Muscle layer of colon (tissue), 2 donors: ENCODE results near the gene MKLN1.
"Not testable (repeated sequence)": the region's sequence is repeated elsewhere in the genome, so short reads cannot be mapped to it uniquely, and the experiment has no call there.

ENCODE experiments used
- H3K27ac ChIP-seq: one replicate; pipeline ENCODE4 v1.7.0; 2013; ENCODE audit warnings: low read depth, mild to moderate bottlenecking, low read length, moderate library complexity
- H3K27me3 ChIP-seq, 2 donors: one replicate each; pipeline ENCODE4 v1.7.0; 2013; ENCODE audit warnings: low read length in 2 of 2, mild to moderate bottlenecking in 2 of 2; ENCODE audit not compliant: insufficient read depth in 2 of 2, control insufficient read depth in 1 of 2
- H3K36me3 ChIP-seq: one replicate; pipeline ENCODE4 v1.7.0; 2013; ENCODE audit warnings: mild to moderate bottlenecking, low read length; ENCODE audit not compliant: insufficient read depth
- H3K4me1 ChIP-seq: one replicate; pipeline ENCODE4 v1.7.0; 2013; ENCODE audit warnings: mild to moderate bottlenecking, low read length; ENCODE audit not compliant: insufficient read depth
- H3K4me3 ChIP-seq, 2 donors: one replicate each; pipeline ENCODE4 v1.7.0; 2013; ENCODE audit warnings: low read length in 2 of 2, low read depth in 1 of 2, mild to moderate bottlenecking in 1 of 2, moderate library complexity in 1 of 2
- H3K9ac ChIP-seq: one replicate; pipeline ENCODE4 v1.7.0; 2013; ENCODE audit warnings: low read length
- H3K9me3 ChIP-seq: one replicate; pipeline ENCODE4 v1.7.0; 2013; ENCODE audit warnings: mild to moderate bottlenecking, low read length
- donor health status: abdominal sarcoma.
- donor health status: Adenocarcinoma of cecum.

MKLN1 gene

GRCh38 chr7:131449373-131449902, 121.8 kb downstream of the MKLN1 start:
- Histone ChIP-seq H3K4me3 (no peak overlapping the region), H3K36me3 (peaks cover 11% of the 10 kb centered on the region), H3K27ac (no peak overlapping the region), H3K9me3 (no peaks in the 10 kb centered on the region), H3K27me3 (no peaks in the 10 kb centered on the region), H3K4me1 (no peaks in the 10 kb centered on the region), H3K9ac (no peak overlapping the region)

DNA sequence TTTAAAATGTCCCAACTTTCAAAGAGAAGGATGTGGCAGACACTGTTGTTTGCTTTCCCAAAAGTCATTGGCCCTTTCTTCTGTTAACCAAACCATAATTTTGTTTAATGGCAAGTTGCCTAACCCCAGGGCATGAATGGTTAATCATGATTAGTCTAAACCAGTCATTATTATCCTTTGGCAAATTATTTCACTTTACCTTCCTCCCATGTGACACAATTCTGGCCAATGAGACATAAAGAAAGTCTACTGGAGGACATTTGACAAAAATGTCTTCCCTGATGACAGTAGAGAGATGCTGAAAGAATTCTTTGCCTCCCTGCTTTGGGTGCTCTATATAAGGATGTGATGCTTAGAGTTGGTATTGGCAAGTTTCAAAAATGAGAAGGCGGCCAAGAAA, 126.8 kb downstream of the MKLN1 start:
- Histone ChIP-seq H3K9ac (no peak overlapping the region), H3K27ac (no peak overlapping the region), H3K36me3 (peaks cover 8% of the 10 kb centered on the region), H3K4me3 (no peak overlapping the region), H3K4me1 (no peaks in the 10 kb centered on the region), H3K9me3 (no peaks in the 10 kb centered on the region), H3K27me3 (no peaks in the 10 kb centered on the region)

- Histone ChIP-seq H3K9me3 (no peaks in the 10 kb centered on the region), H3K27me3 (no peaks in the 10 kb centered on the region), H3K4me3 (no peak overlapping the region), H3K4me1 (no peaks in the 10 kb centered on the region), H3K36me3 (peaks cover 3% of the 10 kb centered on the region), H3K27ac (no peak overlapping the region), H3K9ac (no peak overlapping the region)
These were observed 127.3 kb downstream of the MKLN1 start for GRCh38 chr7:131455001-131455400.

DNA sequence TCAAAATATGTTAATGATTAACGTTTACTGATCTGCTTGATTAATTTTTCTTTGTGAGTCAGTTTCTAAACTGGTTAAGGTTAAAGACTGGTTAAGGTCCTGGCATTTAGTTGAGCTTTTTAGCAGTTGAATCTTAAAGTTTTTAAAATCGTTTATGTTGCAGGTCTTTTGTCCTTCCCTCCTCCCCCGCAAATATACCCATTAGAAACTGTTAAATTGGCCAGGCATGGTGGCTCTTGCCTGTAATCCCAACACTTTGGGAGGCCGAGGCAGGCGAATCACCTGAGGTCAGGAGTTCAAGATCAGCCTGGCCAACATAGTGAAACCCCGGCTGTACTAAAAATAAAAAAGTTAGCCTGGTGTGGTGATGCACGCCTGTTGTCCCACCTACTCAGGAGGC, 127.9 kb downstream of the MKLN1 start:
- no peaks in the 10 kb centered on the region for H3K36me3 ChIP-seq
- H3K4me3 ChIP-seq = no peak overlapping the region
- no peaks in the 10 kb centered on the region for H3K4me1 ChIP-seq
- no peak overlapping the region for H3K27ac ChIP-seq
- no peak overlapping the region for H3K9ac ChIP-seq
- H3K27me3 ChIP-seq = no peaks in the 10 kb centered on the region
- no peaks in the 10 kb centered on the region for H3K9me3 ChIP-seq

GRCh38 chr7:131456338-131456737, 128.7 kb downstream of the MKLN1 start:
- no peak overlapping the region for H3K27ac ChIP-seq
- no peak overlapping the region for H3K4me3 ChIP-seq
- no peaks in the 10 kb centered on the region for H3K4me1 ChIP-seq
- no peaks in the 10 kb centered on the region for H3K27me3 ChIP-seq
- no peak overlapping the region for H3K9ac ChIP-seq
- H3K36me3 ChIP-seq = no peaks in the 10 kb centered on the region
- no peaks in the 10 kb centered on the region for H3K9me3 ChIP-seq

GRCh38 chr7:131459256-131459655, 131.6 kb downstream of the MKLN1 start:
- Histone ChIP-seq H3K4me3 (no peak overlapping the region), H3K36me3 (peaks cover 4% of the 10 kb centered on the region), H3K9me3 (no peaks in the 10 kb centered on the region), H3K4me1 (no peaks in the 10 kb centered on the region), H3K27ac (no peak overlapping the region), H3K9ac (no peak overlapping the region), H3K27me3 (no peaks in the 10 kb centered on the region)

DNA sequence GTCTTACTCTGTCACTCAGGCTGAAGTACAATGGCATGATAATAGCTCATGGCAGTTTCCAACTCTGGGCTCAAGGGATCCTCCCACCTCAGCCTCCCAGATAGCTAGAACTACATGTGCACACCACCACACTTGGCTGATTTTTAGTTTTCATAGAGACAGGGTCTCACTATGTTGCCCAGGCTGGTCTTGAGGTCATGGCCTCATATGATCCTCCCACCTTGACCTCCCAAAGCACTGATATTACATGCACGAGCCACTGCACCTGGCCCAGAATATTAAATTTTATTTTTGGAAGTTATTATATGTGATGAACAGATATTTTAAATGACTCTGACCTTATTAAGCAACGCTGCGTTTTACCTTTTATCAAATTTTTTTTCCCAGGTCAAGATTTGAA, 134.4 kb downstream of the MKLN1 start:
- no peaks in the 10 kb centered on the region for H3K27me3 ChIP-seq
- no peaks in the 10 kb centered on the region for H3K9me3 ChIP-seq
- no peak overlapping the region for H3K27ac ChIP-seq
- no peak overlapping the region for H3K9ac ChIP-seq
- peaks cover 14% of the 10 kb centered on the region for H3K36me3 ChIP-seq
- H3K4me3 ChIP-seq = no peak overlapping the region
- no peaks in the 10 kb centered on the region for H3K4me1 ChIP-seq

- not testable (repeated sequence) for H3K4me3 ChIP-seq, H3K4me1 ChIP-seq, H3K27ac ChIP-seq, H3K27me3 ChIP-seq, H3K9ac ChIP-seq, H3K9me3 ChIP-seq
- peaks cover 20% of the 10 kb centered on the region for H3K36me3 ChIP-seq
These were observed 135.0 kb downstream of the MKLN1 start for GRCh38 chr7:131462715-131463114.

DNA sequence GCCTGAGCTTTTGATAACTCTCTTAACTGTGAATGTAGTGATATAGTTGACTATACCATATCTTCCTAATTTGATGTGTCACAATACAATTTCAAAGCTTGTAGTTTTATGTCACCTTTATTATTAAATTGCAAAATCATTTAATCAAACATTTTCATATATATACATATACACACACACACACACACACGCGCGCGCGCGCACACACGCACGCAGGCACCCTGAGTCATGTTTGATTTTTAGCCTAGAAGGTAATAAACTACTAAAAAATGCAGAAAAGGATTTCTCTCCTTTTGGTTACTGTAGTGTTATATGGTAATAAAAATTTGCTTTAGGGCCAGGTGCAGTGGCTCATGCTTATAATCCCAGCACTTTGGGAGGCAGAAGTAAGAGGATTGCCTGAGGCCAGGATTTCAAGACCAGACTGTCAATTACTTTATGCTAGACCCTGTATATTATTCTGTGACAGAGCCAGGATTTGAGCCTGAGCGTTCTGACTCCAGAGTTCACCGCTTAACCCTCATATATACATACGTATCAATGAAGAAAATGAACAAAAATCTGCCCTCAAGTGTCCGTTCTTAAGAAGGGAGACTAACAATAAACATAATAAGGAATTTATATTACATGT, 139.2 kb downstream of the MKLN1 start:
- no peaks in the 10 kb centered on the region for H3K27me3 ChIP-seq
- no peak overlapping the region for H3K4me3 ChIP-seq
- peaks cover 36% of the 10 kb centered on the region for H3K36me3 ChIP-seq
- no peak overlapping the region for H3K9ac ChIP-seq
- no peak overlapping the region for H3K27ac ChIP-seq
- H3K9me3 ChIP-seq = no peaks in the 10 kb centered on the region
- H3K4me1 ChIP-seq = no peaks in the 10 kb centered on the region

DNA sequence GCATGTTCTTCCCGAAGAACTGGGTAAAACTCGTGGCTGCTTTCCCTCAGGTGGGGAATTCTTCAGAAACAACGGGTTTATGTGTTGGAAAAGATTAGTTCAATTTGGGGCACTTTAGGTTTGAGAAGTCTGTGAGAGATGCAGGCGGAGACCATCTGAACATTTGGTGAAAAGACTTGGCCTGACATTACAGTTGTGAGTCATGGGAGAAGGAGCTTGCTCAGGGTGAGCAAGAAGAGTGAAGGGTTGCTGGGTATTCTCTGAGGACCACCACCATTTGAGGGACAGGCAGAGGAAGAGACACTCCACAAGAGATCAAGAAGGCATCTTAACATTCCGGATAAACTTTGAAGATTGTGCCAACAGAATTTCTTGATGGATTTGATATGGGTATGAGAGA, 140.1 kb downstream of the MKLN1 start:
- H3K4me3 ChIP-seq = no peak overlapping the region
- peaks cover 38% of the 10 kb centered on the region for H3K36me3 ChIP-seq
- no peaks in the 10 kb centered on the region for H3K4me1 ChIP-seq
- H3K27me3 ChIP-seq = no peaks in the 10 kb centered on the region
- H3K9me3 ChIP-seq = no peaks in the 10 kb centered on the region
- H3K27ac ChIP-seq = no peak overlapping the region
- no peak overlapping the region for H3K9ac ChIP-seq

- Histone ChIP-seq H3K27me3 (no peaks in the 10 kb centered on the region), H3K9me3 (no peaks in the 10 kb centered on the region), H3K36me3 (peaks cover 31% of the 10 kb centered on the region), H3K9ac (no peak overlapping the region), H3K27ac (no peak overlapping the region), H3K4me3 (no peak overlapping the region), H3K4me1 (no peaks in the 10 kb centered on the region)
These were observed 143.8 kb downstream of the MKLN1 start for GRCh38 chr7:131471250-131472004.

DNA sequence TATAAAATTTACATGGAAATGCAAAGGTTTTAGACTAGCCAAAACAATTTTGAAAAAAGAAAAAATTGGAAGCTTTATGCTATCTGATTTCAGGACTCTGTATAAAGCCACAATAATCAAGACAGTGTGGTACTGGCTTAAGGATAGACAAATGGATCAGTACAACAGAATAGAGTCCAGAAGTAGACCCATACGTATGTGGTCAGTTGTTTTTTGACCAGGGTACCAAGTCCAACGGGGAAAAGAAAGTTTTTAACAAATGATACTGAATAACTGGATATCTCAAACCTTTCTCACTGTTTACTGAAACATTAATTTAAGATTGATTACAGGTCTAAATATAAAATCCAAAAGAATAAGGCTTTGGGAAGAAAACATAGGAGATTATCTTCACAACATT, 149.1 kb downstream of the MKLN1 start:
- Histone ChIP-seq H3K27me3 (no peaks in the 10 kb centered on the region), H3K27ac (no peak overlapping the region), H3K4me1 (no peaks in the 10 kb centered on the region), H3K9me3 (no peaks in the 10 kb centered on the region), H3K4me3 (no peak overlapping the region), H3K9ac (no peak overlapping the region), H3K36me3 (peaks cover 11% of the 10 kb centered on the region)
